Sigmoid colon (tissue), 4 donors: ENCODE measurements around the gene TRIM61.

Source experiments
- POLR2A ChIP-seq, 2 donors: fragments of 450-650 bp; IDR thresholded peaks; one replicate each; pipeline ENCODE4 v1.6.1; 2016; ENCODE audit warnings: antibody characterized with exemption in 2 of 2, mild to moderate bottlenecking in 2 of 2, moderate library complexity in 2 of 2
- POLR2AphosphoS5 ChIP-seq, 4 donors: sonication (generic); formaldehyde crosslinking; IDR thresholded peaks; one replicate each; pipeline ENCODE4 v1.6.1; 2017; ENCODE audit warnings: antibody characterized with exemption in 4 of 4
- TF ChIP-seq, protein P1 (sequence below), 4 experiments: fragments of 450-650 bp in 3 of 4; fragments of 200-600 bp in 1 of 4; IDR thresholded peaks; one replicate each; pipeline ENCODE4 v1.5.1; 2016 to 2019; ENCODE audit warnings: antibody characterized with exemption in 4 of 4, mild to moderate bottlenecking in 3 of 4, moderate library complexity in 2 of 4

DNA sequence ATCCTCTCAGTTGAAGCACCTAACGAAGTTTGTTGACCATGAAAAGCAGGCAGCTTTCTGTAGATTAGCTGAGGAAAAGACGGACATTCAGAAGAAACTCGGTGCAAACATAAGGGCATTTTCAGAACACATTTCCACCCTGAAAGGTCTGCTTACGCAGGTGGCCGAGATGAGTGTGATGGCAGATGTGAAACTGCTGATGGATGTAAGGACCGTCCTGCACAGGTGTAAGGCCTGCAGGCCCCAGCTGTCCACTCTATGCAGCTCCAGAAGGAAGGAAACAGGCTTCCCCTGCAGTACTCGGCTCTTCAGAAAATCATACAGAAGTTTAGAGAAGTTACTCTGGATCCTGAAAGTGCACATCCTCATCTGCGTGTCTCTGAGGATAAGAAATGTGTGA is 33.5 kb upstream of the TRIM61 start:
- TF ChIP-seq, protein P1, sequence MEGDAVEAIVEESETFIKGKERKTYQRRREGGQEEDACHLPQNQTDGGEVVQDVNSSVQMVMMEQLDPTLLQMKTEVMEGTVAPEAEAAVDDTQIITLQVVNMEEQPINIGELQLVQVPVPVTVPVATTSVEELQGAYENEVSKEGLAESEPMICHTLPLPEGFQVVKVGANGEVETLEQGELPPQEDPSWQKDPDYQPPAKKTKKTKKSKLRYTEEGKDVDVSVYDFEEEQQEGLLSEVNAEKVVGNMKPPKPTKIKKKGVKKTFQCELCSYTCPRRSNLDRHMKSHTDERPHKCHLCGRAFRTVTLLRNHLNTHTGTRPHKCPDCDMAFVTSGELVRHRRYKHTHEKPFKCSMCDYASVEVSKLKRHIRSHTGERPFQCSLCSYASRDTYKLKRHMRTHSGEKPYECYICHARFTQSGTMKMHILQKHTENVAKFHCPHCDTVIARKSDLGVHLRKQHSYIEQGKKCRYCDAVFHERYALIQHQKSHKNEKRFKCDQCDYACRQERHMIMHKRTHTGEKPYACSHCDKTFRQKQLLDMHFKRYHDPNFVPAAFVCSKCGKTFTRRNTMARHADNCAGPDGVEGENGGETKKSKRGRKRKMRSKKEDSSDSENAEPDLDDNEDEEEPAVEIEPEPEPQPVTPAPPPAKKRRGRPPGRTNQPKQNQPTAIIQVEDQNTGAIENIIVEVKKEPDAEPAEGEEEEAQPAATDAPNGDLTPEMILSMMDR (IDR thresholded peaks at IDR 0.05) = no peak
- TF ChIP-seq POLR2AphosphoS5 (IDR thresholded peaks at IDR 0.05) = no peak
- TF ChIP-seq POLR2A (IDR thresholded peaks at IDR 0.05) = no peak
